NCI-H345 (cell line): ENCODE measurements around the gene IL13.

Experiments
- DNase-seq: peaks from one replicate; lab custom pipeline; 2025; lab: John Stamatoyannopoulos, UW

Gene IL13

DNA sequence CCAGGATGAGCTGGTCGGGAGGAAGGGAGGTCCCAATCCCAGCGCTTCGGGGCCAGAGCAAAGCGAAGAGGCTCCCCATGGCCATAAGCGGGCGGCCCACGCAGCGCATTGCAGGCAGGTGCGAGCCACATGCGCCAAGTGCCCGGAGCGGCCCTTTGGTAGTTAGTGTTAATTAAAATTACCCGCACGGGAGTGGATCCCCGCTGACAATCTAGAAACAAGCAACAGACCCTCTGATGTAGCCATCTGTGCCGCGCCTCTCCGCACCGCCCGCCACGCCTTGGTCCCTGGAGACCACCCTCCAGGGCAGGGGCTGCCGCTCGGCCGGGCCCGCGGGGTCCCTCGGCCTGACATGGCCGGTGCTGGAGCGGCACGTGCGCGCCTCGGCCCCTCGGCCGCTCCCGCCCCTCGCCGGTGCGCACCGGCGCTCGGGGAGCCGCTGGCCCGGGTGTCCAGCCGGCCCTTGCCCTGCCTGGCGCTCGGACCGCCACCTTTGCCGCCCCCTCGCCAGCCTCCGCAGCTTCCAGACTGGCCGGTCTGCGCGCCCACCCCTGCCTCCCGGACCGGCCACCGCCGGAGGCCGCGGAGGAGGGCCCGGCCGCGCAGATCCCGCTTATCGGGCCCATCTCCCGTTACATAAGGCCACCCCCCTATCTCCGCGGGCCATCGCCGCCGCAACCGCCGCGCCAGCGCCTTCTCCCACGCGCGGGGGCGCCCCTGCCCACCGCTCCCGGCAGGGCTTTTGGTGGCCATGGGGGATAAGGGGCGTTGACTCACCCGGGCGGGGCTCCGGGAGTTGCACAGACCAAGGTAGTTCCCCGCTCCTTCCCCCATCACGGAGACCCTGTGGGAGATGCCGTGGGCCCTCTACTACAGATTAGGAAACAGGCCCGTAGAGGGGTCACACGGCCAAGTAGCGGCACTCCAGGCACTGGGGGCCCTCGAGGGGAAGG is 1.9 kb upstream of the IL13 start:
- DNase-seq = no peak

GRCh38 chr5:132656774-132657355 is 1.1 kb upstream of the IL13 start:
- no peak for DNase-seq

DNA sequence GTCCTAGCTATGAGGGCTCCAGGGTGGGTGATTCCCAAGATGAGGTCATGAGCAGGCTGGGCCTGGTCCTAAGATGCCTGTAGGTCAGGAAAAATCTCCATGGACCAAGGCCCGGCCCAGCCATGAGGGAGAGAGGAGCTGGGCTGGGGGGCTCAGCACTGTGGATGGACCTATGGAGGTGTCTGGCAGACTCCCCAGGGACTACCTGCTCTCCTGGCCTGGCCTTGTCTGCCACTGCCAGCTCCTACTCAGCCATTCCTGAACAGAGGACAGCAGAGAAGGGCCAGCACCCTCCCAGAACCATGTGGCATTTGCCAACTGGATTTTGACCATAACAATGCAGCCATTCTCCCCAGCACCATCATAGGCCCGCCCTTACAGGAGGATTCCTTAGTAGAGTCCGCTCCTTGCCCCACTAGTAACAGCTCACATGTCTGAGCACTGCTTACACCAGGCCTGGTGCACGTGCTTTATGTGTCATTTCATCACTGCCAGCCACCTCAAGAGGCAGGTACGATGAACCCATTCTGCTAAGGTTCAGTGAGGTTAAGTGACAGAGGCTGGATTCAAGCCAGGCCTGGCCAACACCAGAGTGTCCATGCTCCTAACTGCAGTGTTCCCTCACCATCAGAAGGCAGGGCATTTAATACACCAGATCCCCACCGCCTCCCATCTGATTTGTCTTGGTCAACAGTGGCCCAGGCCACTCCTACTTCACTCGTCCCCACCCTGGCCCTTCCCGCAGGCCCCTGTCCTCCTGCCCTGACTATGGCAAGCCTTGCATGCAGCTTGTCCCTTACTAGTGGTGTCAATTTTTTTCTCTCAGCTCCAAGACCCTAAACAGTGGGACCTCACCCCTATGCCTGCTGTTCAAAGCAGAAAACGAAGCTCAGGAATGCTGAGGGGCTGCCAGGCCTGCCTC is 669 bp downstream of the IL13 start:
- no peak for DNase-seq

GRCh38 chr5:132659598-132660493 is 1.9 kb downstream of the IL13 start:
- DNase-seq = no peak

GRCh38 chr5:132661231-132662003 is 3.4 kb downstream of the IL13 start:
- DNase-seq = no peak

GRCh38 chr5:132662004-132662401 is 4.0 kb downstream of the IL13 start:
- DNase-seq = no peak

GRCh38 chr5:132662925-132663770 is 5.2 kb downstream of the IL13 start:
- DNase-seq = no peak

DNA sequence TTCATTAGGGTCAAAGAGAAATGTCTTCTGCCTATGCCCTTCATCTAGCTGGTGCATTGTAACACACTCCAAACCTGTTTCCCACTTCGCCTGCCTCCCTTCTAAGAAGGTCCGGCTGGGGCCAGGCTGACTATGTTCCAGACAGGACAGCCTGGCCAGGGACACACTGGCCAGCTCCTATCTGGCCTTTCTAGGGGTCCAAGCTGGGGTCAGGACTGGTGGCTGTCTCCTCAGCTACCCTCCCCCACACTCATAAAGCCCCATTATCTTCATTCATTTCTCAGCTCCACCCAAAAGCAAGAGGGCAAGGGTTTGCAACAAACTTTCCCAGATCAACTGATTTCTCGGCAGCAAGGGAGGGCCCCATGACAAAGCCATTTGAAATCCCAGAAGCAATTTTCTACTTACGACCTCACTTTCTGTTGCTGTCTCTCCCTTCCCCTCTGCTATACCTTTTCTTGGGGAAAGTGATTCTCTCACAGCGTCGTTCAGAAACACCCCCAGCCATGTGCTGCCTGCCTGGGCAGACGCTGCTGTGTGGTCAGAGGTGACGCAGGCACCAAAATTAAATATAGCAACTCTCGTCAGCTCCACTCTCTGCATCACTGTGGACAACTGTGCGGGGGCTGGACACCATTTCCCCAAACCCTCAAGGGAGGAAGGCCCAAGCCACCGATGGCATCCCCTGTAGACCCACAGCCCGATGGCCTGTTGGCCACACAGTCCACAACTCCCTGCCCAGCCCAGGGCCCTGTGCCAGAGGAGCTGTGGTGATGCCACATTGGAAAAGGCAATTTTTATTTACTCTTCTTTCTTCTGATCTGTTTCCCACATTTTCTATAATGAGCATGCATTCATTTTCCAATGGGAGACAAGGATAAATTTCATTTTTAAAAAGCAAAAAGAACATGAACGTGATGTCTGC is 6.1 kb downstream of the IL13 start:
- no peak for DNase-seq

- no peak for DNase-seq
Observed at GRCh38 chr5:132664696-132665209, 6.8 kb downstream of the IL13 start.

DNA sequence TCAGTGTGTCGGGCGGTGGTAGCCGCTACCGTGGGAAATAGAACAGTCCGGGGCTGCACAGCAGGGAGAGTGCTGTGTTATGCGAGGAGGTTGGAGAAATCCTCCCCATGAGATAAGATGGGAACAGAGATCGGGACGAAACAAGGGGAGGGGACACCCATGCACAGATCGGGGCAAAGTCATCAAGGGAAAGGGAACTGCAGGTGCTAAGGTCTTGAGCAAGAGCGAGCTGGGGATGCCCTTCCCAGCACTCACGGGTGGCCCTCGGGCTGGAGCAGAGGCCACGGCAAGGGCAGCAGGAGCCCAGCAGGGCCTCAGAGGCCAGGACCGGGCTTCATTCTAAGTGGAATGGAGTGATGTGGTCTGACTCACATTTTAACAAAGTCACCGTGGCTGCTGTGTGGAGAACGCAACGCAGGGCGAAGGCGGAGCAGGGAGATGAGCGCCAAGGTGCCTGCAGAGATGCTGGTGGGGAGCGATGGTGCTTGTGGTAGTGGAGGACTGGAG is 7.7 kb downstream of the IL13 start:
- DNase-seq = no peak

DNA sequence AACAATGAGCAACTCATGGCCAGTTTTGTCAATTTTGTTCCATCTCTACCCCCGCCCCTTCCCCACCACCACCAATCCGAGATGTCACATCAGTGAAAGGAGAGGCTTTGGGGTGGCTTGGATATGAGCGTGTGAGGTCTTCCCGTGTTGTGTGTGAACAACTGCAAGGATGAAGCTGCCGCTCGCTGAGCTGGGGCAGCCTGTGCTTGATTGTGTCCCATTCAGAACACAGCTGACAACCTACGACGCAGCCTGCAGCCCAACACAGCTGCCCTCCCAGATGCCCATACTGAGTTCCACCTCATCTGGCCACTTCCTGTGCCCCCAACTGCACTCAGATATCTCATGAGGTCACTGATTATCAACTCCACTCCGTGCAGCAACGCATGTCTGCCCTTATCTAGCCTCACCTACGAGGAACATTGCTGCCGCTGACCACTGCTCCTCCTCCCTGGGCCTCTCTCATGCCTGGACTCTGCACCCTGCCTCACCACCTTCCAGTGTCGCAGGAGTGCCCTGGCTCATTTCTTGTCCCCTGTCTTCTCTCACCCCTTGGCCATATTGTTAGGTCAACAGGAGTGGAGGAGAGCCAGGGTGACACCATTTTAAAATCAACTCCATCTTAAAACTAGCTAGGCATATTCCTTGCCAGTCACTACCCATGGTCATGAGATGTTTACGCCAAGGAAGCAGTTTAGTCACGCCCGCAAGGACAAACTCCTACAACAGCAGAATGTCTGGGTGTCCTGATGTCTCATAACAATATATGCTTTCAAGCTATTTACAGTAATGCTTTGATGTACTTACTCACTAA is 8.5 kb downstream of the IL13 start:
- no peak for DNase-seq

DNA sequence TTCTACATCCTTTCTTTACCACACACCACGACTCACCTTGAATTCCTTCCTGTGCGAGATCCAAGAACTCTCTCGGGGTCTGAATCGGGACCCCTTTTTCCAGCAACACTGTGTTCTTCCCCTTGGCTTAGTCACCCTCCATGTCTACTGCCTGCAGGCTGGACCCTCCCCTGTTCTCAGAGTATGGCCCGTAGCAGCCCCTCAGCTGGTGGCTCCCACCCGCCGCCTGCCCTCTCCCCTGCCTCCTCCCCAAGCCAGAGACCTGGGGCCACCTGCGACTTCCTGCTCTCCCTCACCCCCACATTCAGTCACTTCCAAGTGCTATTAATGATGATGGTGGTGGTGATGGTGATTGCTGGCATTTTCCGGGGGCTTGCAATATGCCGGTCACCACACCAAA is 9.3 kb downstream of the IL13 start:
- no peak for DNase-seq

DNA sequence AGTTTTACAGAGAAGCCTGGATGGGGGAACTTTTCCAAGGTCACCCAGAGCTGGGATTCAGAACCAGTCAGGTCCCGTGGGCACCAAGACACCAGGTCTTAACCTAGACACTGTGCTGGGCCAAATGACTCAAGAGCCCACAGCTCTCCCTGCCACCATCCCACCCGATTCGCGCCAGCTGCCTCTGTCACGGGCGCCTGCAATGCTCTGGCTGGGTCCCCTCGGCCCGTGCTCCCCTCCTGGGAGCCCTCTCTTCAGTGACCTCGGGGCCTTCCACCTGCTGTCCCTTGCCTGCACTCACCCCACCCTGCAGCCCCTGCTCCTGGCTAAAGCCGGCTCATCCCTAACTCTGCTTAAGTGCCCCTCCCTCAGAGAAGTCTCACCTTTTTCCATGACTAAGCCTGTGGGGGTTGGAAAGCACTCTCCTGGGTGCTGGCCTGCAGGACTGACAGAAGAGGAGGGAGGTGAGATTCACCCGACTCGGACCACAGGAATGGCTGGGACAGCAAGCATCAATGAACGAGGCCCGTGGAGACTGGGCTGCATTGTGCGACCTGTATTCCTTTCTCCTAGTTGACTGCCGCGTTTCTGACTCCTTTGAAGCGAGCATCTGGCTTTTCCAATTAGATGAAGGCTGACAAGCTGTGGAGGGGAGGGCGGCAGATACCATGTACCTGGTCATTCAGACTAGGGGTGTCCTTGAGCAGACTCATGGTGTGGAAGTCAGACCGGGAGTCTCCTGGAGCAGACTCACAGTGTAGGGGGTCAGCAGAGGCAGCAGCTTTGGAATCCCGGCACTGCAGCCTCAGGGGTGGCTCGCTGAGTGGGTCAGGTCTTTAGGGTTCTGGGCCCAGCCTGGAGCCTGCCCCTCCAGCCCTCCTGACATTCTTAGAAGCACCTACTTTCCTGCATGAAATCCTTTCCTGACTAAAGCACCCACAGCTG is 10.1 kb downstream of the IL13 start:
- no peak for DNase-seq

- no peak for DNase-seq
Observed at GRCh38 chr5:132668706-132669454, 10.9 kb downstream of the IL13 start.

- no peak for DNase-seq
Observed at GRCh38 chr5:132669455-132669820, 11.5 kb downstream of the IL13 start.
